Measurements from ENCODE around the gene PXYLP1.

Gene PXYLP1

DNA sequence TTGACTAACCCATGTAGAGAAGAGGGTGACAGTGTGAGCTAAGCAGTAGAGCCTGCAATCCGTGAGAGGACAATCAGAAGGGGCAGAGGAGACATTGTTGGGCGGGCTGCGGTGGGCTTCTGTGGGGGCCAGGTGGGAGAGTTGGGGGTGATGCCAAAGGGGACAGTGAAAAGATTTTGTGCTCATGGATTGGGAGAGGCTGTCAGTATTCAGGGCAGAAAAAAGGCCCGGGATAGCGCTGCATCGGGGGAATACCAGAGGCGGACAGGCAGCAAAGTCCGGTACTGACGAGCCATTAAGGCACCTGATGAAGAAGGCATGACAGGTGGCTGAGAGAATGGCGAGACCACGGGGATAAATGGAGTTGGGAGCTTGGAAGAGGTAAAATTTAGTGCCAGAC, 1.3 kb upstream of the PXYLP1 start:
- no peak for DNase-seq

DNA sequence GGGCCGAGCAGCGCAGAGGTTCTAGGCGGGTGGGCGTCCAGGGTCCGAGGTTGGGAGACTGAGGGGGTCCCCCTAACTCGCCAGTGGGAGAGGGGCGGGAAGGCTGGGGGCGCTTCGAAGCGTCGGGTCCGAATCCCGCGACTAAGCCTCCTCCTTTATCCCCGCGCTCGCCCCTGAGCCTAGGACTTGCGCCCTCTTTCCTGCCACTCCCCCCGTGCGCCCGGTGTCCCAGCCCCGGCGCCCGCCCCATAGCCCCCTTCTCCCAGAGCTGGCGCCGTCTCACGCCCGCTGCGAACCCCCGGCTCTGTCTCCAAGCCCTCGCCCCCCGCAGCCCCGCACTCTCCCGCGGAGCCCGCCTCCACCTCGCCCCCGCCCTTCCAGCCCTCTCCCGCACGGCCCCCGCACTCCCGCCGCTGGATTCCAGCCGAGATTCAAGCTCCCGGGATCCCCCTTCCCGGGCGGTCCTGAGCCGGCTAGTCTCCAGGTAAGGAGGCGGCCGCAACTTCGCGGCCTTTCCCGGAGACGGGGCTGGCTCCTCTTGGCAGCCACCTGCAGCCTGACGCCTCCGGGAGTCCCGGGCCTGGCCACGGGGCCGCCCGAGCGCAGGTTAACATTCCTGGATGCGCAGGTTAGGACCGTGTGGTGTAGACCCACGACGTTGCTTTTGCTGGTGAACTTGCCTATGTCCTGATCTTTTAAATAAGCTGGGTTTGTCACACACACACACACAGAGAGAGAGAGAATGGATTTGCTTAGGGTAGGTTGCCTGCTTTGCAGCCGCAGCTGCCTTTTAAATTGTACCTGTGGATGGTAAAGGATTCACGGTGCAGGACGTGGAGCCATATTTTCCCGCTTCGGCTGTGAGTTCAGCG, 563 bp downstream of the PXYLP1 start:
- no peak for DNase-seq

DNA sequence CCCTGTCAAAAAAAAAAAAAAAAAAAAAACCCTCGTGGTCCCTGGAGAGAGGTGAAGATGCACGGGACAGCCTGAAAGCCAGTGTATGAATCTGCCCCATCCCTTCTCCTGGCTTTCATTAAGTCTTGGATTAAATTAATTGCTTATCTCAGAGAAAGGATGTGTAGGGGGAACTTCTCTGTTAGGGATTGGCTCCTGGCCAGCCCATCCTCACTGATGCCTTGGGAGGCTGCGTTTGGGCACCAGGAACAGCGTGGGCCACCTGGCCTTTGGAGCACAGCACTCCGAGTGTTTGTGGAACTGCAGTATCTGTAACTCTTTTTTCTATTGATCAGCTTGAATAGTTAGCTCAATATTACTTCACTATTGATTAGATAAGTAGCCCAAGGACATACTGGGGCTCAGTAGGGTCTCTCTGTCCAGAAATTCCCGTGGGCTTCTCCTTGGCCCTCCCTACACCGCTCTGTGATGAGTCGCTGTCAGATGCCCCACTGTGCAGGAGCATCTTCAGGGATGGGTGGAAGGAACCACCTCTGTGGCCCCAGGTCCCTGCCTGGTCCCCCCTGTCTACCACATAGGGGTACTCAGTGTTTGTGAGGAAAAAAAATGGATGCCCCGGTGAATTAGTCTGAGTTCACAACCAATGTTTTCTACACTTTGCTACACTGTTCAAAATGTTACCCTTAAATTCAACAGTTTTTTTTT, 2.0 kb downstream of the PXYLP1 start:
- no peak for DNase-seq

- no peak for DNase-seq
Measured at GRCh38 chr3:141234283-141234682, 2.7 kb downstream of the PXYLP1 start.

- DNase-seq, result no peak
Measured at GRCh38 chr3:141235661-141236171, 4.1 kb downstream of the PXYLP1 start.

DNA sequence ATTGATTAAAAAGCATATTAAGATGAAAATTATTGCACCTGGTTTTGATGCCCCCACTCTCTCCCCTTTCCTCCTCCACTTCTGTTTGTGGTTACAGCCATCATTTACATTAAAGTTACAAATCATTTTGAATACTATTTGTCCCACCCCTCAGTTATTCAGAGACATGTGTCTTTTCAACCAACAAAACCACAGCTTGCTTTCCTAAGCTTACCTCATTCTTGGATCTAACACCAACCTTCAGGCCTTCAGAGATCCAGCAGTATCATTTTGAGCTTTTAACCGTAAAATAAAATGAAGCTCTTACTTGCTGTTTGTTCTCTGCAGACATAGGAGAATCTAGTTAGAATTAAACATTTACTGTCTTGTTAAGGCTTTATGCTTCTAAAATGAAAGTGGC, 4.7 kb downstream of the PXYLP1 start:
- no peak for DNase-seq

DNA sequence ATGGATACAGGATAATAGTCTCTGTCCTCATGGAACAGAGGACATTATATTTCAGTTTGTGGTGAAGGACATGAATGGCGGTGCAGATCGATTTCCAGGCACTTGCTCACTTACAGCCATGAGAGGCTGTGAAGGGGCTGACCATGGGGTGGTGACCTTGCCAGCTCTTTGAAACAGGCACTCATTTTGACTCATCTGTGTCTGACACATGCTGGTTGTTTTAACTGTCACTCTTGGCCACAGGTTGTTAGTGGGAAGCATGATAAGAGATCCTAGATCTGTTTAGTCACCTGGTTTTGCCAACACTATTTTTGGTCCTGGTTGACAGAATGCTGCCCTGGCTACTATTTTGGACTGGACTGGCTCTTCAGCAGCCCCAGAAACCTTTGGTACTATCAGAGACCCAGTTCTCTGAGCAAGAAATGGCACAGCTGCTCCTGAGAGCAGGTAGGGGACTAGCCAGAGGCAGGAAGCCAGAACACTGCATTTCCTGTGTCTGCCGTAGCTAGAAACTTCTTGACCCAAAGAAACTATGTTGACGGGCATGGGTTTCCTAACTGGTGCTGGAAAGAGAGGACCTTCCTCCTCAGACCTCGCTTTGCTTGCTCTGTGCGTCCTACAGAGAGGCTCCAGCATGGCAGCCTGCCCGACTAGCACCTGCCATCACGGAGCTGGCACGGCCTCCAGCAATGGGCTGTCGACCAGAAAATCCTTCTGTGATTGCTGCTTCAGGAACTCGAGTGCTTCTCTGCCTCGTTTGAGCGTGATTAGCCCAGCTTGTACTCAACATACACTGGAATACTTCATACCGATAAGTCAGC, 6.3 kb downstream of the PXYLP1 start:
- DNase-seq, result peak; percentile 94

GRCh38 chr3:141239511-141240281, 8.1 kb downstream of the PXYLP1 start:
- DNase-seq, result peak; percentile 56

- no peak for DNase-seq
Measured at GRCh38 chr3:141240286-141240685, 8.7 kb downstream of the PXYLP1 start.

- no peak for DNase-seq
Measured at GRCh38 chr3:141240687-141241615, 9.3 kb downstream of the PXYLP1 start.

DNA sequence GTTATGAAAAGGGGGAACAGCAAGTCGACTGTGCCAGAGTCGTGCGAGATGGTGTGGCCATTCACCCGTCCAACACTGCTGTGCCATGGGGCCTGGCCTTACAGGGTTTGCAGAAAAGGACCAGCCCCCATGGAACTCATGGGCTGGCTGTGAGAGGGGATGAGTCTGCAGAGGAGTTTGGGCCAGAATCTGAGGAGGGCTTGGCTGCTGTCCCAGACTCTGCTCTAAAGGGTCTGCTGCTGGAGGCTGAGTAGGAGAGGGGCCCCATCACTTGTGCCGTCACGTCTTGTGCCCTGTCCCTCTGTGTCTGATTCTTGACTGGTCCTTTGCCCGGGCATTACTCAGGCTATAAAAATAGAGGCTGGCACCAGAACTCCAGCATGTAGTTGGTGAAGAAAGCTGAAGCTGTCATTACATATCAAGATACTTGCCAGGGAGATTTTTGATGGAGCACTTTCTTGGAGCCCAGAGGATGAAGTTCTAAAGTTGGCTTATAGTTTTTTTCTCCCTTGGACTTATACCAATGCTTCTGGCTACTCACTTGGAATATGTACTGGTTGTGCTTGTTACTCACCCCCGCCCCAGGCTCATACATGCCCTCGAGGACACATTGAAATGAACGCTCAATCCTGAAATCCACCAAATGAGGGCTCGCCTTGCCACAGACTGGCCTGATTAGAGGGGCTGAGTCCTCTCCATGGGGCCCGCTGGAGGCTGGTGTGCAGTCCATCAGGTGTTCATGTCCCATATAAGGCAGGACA, 10.2 kb downstream of the PXYLP1 start:
- no peak for DNase-seq

- DNase-seq, result no peak
Measured at GRCh38 chr3:141242377-141243092, 10.9 kb downstream of the PXYLP1 start.

DNA sequence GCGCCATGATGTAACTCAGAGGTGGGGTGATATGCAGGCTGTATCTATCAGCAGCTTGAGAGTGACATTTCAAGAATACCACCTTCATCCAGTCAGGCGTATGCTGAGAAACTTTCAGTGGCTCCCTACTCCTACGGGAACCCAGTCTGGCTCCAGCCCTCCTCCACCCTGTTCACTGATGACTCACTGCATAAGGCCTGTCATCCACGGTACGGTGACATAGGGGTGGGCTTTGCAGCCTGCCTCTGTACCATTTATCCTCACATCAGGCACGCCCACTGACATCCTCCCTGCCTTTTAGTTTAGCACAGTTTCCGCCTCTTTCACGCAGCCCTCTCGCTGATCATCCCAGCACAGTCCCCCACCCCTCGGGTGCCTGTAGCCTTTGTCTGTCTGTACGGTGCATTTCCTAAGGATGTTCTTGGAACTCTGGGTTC, 11.7 kb downstream of the PXYLP1 start:
- no peak for DNase-seq

- DNase-seq, result no peak
Measured at GRCh38 chr3:141246224-141246957, 14.8 kb downstream of the PXYLP1 start.

DNA sequence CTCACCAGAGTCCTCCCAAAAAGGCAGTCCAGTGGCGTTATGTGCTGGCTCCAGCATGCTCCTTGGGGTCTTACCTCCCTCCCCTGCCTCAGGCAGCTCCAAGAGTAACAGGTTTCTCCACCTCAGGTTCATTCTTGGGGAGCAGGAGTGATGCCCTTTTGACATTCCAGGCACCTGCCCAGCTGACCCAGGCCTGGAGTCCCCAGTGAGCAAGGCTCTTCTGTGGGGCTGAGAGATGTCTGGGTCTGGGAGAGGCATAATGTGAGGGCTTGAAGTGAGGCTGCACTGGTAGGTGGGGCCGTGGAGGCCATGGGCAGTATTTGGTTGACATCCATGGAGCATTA, 15.3 kb downstream of the PXYLP1 start:
- DNase-seq, result no peak

GRCh38 chr3:141248064-141248463, 16.4 kb downstream of the PXYLP1 start:
- DNase-seq, result no peak

DNA sequence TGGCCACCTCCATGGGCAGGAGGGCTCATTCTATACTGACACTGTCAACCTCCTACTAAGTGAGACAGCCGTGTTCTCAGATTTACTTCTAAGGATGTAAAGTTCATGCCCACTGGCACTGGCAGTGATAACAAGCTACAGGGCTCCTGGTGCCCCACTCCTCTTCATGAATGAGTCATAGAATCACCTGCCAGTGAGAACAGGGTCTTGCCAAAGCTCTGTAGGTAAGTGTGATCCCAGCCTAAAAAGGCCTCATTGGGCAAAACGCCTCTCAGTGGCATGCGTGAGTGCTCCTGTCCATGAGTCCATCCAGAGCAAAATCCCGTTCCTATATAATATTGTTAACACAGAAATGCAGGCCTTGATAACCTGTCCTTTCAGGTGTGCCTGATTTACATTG, 17.4 kb downstream of the PXYLP1 start:
- DNase-seq, result no peak

DNA sequence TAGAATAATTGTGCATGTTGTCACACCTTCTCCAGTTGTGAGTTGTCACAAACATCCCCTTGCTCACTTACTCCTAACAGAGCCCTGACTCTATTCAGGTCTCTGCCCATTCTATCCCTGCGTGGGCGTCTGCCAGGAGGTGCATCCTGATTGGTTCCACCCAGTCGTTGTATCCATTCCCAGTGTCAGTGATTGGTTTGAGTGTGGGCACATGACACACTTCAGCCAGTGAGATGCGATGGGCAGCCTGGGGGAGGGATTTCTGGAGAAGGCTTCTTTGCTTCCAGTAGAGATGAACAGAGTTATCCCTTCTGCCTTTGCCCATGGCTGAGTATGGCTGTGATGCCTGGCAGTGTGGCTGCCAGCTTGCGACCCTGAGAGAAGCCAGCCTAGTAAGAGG, 18.7 kb downstream of the PXYLP1 start:
- no peak for DNase-seq

GRCh38 chr3:141250828-141251227, 19.2 kb downstream of the PXYLP1 start:
- DNase-seq, result no peak
